Measurements from ENCODE around the gene PCNA. TPM values are rescaled to one million over a fixed set of nuclear protein-coding genes. Genes with fewer than 3 reads are reported as not detected.

PCNA gene
- total and polyA plus RNA-seq, 2 experiments from 2014 or later, result 353 to 428 TPM

DNA sequence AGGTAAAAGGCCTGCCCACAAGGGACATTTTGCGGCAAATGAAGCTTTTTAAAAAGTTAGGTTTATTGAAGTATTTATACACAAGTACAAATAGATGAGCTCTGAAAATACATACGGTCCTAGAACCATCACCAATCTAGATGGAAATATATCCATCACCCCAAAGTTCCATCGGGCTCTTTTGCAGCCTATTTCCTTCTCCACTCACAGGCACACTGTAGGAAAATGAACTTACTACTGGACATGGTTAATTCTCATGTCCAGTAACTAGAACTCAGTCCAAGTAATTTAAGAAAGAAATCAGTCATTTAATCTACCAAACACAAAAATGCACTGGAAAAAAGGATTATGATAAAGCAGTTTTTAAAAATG lies 6.2 kb downstream of the PCNA start:
- Histone ChIP-seq H3K4me2 (peak overlapping the region; percentile 88), H3F3A (replicated peaks; ENCODE audit: low read depth) (peaks cover 43% of the 10 kb centered on the region), H3K4me3 (peak overlapping the region; percentile 95), H3K4me1 (ENCODE audit: insufficient read depth) (peaks cover 17% of the 10 kb centered on the region), H2AFZ (no peak overlapping the region), H3K79me2 (replicated peaks; ENCODE audit: insufficient read depth) (peaks cover 59% of the 10 kb centered on the region), H3K36me3 (ENCODE audit: insufficient read depth) (peaks cover 61% of the 10 kb centered on the region), H3K27ac (ENCODE audit: low read depth) (peak overlapping the region; percentile 97), H3K9me2 (ENCODE audit: insufficient read depth) (no peaks in the 10 kb centered on the region), H3K27me3 (ENCODE audit: insufficient read depth) (no peaks in the 10 kb centered on the region), H4K20me1 (replicated peaks; ENCODE audit: insufficient read depth) (peaks cover 41% of the 10 kb centered on the region)
- Mint-ChIP-seq H3K4me3 (peak overlapping the region; percentile 98), H3K9me3 (no peaks in the 10 kb centered on the region), H3K4me1 (peaks cover 28% of the 10 kb centered on the region), H3K36me3 (ENCODE audit: low read depth) (peaks cover 76% of the 10 kb centered on the region), H3K27me3 (ENCODE audit: insufficient read depth, low read depth, poor library complexity) (peaks cover 7% of the 10 kb centered on the region), H3K27ac (peak overlapping the region; percentile 94)
- no peak for TF ChIP-seq EZH2phosphoT487 (IDR thresholded peaks at IDR 0.05; ENCODE audit: unreplicated experiment)
- no peak; the same call in 1 of the 2 replicates for TF ChIP-seq POLR2AphosphoS5 (IDR thresholded peaks at IDR 0.05; ENCODE audit: low read depth)
- TF ChIP-seq, protein P1, sequence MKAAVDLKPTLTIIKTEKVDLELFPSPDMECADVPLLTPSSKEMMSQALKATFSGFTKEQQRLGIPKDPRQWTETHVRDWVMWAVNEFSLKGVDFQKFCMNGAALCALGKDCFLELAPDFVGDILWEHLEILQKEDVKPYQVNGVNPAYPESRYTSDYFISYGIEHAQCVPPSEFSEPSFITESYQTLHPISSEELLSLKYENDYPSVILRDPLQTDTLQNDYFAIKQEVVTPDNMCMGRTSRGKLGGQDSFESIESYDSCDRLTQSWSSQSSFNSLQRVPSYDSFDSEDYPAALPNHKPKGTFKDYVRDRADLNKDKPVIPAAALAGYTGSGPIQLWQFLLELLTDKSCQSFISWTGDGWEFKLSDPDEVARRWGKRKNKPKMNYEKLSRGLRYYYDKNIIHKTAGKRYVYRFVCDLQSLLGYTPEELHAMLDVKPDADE (IDR thresholded peaks at IDR 0.05), result no peak
- no peak for TF ChIP-seq ZNF331 (CRISPR knock-in tag; IDR thresholded peaks at IDR 0.05; ENCODE audit: low read depth)
- no peak for TF ChIP-seq STAT1 (IDR thresholded peaks at IDR 0.05; ENCODE audit: unreplicated experiment)
- TF ChIP-seq, protein P2, sequence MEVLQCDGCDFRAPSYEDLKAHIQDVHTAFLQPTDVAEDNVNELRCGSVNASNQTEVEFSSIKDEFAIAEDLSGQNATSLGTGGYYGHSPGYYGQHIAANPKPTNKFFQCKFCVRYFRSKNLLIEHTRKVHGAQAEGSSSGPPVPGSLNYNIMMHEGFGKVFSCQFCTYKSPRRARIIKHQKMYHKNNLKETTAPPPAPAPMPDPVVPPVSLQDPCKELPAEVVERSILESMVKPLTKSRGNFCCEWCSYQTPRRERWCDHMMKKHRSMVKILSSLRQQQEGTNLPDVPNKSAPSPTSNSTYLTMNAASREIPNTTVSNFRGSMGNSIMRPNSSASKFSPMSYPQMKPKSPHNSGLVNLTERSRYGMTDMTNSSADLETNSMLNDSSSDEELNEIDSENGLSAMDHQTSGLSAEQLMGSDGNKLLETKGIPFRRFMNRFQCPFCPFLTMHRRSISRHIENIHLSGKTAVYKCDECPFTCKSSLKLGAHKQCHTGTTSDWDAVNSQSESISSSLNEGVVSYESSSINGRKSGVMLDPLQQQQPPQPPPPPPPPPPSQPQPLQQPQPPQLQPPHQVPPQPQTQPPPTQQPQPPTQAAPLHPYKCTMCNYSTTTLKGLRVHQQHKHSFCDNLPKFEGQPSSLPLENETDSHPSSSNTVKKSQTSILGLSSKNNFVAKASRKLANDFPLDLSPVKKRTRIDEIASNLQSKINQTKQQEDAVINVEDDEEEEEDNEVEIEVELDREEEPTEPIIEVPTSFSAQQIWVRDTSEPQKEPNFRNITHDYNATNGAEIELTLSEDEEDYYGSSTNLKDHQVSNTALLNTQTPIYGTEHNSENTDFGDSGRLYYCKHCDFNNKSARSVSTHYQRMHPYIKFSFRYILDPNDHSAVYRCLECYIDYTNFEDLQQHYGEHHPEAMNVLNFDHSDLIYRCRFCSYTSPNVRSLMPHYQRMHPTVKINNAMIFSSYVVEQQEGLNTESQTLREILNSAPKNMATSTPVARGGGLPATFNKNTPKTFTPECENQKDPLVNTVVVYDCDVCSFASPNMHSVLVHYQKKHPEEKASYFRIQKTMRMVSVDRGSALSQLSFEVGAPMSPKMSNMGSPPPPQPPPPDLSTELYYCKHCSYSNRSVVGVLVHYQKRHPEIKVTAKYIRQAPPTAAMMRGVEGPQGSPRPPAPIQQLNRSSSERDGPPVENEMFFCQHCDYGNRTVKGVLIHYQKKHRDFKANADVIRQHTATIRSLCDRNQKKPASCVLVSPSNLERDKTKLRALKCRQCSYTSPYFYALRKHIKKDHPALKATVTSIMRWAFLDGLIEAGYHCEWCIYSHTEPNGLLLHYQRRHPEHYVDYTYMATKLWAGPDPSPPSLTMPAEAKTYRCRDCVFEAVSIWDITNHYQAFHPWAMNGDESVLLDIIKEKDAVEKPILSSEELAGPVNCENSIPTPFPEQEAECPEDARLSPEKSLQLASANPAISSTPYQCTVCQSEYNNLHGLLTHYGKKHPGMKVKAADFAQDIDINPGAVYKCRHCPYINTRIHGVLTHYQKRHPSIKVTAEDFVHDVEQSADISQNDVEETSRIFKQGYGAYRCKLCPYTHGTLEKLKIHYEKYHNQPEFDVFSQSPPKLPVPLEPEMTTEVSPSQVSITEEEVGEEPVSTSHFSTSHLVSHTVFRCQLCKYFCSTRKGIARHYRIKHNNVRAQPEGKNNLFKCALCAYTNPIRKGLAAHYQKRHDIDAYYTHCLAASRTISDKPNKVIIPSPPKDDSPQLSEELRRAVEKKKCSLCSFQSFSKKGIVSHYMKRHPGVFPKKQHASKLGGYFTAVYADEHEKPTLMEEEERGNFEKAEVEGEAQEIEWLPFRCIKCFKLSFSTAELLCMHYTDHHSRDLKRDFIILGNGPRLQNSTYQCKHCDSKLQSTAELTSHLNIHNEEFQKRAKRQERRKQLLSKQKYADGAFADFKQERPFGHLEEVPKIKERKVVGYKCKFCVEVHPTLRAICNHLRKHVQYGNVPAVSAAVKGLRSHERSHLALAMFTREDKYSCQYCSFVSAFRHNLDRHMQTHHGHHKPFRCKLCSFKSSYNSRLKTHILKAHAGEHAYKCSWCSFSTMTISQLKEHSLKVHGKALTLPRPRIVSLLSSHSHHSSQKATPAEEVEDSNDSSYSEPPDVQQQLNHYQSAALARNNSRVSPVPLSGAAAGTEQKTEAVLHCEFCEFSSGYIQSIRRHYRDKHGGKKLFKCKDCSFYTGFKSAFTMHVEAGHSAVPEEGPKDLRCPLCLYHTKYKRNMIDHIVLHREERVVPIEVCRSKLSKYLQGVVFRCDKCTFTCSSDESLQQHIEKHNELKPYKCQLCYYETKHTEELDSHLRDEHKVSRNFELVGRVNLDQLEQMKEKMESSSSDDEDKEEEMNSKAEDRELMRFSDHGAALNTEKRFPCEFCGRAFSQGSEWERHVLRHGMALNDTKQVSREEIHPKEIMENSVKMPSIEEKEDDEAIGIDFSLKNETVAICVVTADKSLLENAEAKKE (CRISPR knock-in tag; IDR thresholded peaks at IDR 0.05), result no peak
- no peak for TF ChIP-seq NANOG (IDR thresholded peaks at IDR 0.05; ENCODE audit: borderline replicate concordance)
- TF ChIP-seq CREB1 (CRISPR knock-in tag; IDR thresholded peaks at IDR 0.05; ENCODE audit: low read depth), result no peak
- TF ChIP-seq, protein P3, sequence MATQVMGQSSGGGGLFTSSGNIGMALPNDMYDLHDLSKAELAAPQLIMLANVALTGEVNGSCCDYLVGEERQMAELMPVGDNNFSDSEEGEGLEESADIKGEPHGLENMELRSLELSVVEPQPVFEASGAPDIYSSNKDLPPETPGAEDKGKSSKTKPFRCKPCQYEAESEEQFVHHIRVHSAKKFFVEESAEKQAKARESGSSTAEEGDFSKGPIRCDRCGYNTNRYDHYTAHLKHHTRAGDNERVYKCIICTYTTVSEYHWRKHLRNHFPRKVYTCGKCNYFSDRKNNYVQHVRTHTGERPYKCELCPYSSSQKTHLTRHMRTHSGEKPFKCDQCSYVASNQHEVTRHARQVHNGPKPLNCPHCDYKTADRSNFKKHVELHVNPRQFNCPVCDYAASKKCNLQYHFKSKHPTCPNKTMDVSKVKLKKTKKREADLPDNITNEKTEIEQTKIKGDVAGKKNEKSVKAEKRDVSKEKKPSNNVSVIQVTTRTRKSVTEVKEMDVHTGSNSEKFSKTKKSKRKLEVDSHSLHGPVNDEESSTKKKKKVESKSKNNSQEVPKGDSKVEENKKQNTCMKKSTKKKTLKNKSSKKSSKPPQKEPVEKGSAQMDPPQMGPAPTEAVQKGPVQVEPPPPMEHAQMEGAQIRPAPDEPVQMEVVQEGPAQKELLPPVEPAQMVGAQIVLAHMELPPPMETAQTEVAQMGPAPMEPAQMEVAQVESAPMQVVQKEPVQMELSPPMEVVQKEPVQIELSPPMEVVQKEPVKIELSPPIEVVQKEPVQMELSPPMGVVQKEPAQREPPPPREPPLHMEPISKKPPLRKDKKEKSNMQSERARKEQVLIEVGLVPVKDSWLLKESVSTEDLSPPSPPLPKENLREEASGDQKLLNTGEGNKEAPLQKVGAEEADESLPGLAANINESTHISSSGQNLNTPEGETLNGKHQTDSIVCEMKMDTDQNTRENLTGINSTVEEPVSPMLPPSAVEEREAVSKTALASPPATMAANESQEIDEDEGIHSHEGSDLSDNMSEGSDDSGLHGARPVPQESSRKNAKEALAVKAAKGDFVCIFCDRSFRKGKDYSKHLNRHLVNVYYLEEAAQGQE (IDR thresholded peaks at IDR 0.05; ENCODE audit: unreplicated experiment), result no peak
- no peak for TF ChIP-seq JUNB (IDR thresholded peaks at IDR 0.05; ENCODE audit: unreplicated experiment)
- TF ChIP-seq ZNF114 (CRISPR knock-in tag; IDR thresholded peaks at IDR 0.05), result no peak
- TF ChIP-seq, protein P4, sequence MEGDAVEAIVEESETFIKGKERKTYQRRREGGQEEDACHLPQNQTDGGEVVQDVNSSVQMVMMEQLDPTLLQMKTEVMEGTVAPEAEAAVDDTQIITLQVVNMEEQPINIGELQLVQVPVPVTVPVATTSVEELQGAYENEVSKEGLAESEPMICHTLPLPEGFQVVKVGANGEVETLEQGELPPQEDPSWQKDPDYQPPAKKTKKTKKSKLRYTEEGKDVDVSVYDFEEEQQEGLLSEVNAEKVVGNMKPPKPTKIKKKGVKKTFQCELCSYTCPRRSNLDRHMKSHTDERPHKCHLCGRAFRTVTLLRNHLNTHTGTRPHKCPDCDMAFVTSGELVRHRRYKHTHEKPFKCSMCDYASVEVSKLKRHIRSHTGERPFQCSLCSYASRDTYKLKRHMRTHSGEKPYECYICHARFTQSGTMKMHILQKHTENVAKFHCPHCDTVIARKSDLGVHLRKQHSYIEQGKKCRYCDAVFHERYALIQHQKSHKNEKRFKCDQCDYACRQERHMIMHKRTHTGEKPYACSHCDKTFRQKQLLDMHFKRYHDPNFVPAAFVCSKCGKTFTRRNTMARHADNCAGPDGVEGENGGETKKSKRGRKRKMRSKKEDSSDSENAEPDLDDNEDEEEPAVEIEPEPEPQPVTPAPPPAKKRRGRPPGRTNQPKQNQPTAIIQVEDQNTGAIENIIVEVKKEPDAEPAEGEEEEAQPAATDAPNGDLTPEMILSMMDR (conservative IDR thresholded peaks at IDR 0.05; ENCODE audit: low read depth in 2 of 2), result no peak
- no peak for TF ChIP-seq EZH2 (IDR thresholded peaks at IDR 0.05; ENCODE audit: low read depth, unreplicated experiment)
- ATAC-seq, result no peak
- no peak for DNase-seq (ENCODE audit: low spot score)
